Measurements from ENCODE around the gene STRBP.

STRBP gene

GRCh38 chr9:123120953-123121352 is 147.4 kb downstream of the STRBP start:
- TF ChIP-seq CTCF (conservative IDR thresholded peaks at IDR 0.05; ENCODE audit: low read depth), result no peak
- DNase-seq (ENCODE audit: low spot score), result no peak
- H3K27ac ChIP-seq, result no peak overlapping the region
- ChIA-PET CTCF (interaction anchor here (0.6 to 1.6 kb wide), 3 partner anchors 18 to 275 kb away, joined by 3 to 7 read pairs (median 3); no protein-coding TSS in a partner anchor), POLR2A (ENCODE audit: low non-redundant PET) (no interaction called here)

- CTCF ChIA-PET, result no interaction called here
- no peak for DNase-seq (ENCODE audit: low spot score)
- POLR2A ChIA-PET (ENCODE audit: low non-redundant PET), result no interaction called here
Observed at GRCh38 chr9:123120131-123120530, 148.3 kb downstream of the STRBP start.

DNA sequence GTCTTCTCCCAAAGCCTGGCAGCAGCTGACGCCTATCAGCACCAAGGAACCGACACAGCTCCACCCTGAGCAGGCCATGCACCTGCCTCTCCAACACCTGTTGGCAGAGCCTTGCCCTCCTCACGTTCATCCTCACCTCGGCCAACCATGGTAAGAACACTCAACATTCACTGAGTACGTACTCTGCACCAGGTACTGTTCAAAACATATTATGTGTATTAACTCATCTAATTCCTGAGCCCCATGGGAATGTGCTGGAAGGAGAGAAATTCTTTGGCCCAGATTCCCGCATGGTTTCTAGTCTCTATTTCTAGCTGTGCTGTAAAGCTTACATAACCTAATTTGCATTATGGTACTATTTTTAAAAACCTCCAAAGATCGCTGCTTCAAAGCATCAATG is 148.8 kb downstream of the STRBP start:
- TF ChIP-seq CTCF (conservative IDR thresholded peaks at IDR 0.05; ENCODE audit: low read depth), result no peak
- DNase-seq (ENCODE audit: low spot score), result no peak
- ChIA-PET POLR2A (ENCODE audit: low non-redundant PET) (no interaction called here), CTCF (no interaction called here)
- H3K27ac ChIP-seq, result no peak overlapping the region

More at GRCh38 chr9:123120131-123120530, 148.3 kb downstream of the STRBP start:
- no peak for TF ChIP-seq CTCF (conservative IDR thresholded peaks at IDR 0.05; ENCODE audit: low read depth)
- no peak overlapping the region for H3K27ac ChIP-seq

DNA sequence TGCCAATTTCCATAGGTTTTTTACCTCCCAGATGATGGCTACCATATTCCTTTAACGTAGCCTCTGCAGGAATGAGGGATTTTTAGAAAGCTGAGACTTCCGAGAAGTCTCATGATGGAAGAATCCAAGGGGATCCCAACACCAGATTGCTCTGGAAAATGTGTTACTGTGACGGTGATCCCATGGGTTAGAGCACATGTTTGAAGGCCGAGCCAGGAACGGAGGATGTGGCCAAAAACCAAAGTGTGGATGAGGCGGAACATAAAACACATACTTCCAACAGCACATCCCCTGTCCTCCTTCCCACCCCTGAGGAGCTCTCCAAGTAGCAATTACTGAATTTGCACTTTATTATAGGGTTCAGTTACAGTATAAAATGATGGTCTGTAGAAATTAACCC is 152.3 kb downstream of the STRBP start:
- no peak overlapping the region for H3K27ac ChIP-seq
- no peak for DNase-seq (ENCODE audit: low spot score)
- no peak for TF ChIP-seq CTCF (conservative IDR thresholded peaks at IDR 0.05; ENCODE audit: low read depth)
- CTCF ChIA-PET, result interaction anchor here (0.9 kb wide), 1 partner anchor 9 kb away, joined by 6 read pairs; no protein-coding TSS in a partner anchor
- POLR2A ChIA-PET (ENCODE audit: low non-redundant PET), result no interaction called here

- DNase-seq (ENCODE audit: low spot score), result no peak
- no peak for TF ChIP-seq CTCF (conservative IDR thresholded peaks at IDR 0.05; ENCODE audit: low read depth)
- ChIA-PET CTCF (interaction anchor here (0.9 kb wide), 1 partner anchor 10 kb away, joined by 6 read pairs; no protein-coding TSS in a partner anchor), POLR2A (ENCODE audit: low non-redundant PET) (no interaction called here)
- H3K27ac ChIP-seq, result no peak overlapping the region
Observed at GRCh38 chr9:123115146-123115913, 153.1 kb downstream of the STRBP start.

- CTCF ChIA-PET, result interaction anchor here (2.2 kb wide), 1 partner anchor 241 kb away, joined by 10 read pairs; no protein-coding TSS in a partner anchor
- no peak for TF ChIP-seq CTCF (conservative IDR thresholded peaks at IDR 0.05; ENCODE audit: low read depth)
- POLR2A ChIA-PET (ENCODE audit: low non-redundant PET), result no interaction called here
- no peak overlapping the region for H3K27ac ChIP-seq
- no peak for DNase-seq (ENCODE audit: low spot score)
Observed at GRCh38 chr9:123113185-123113584, 155.2 kb downstream of the STRBP start.

All from RWPE1 (cell line).